GM23338 (cell line): ENCODE results near the gene PTPRC. TPM values are rescaled to one million over a fixed set of nuclear protein-coding genes. Genes with fewer than 3 reads are reported as not detected.

ENCODE experiments used
- ATAC-seq: fragments of 200-7000 bp; cut with Tn5 transposase; 3 replicates; pipeline ENCODE4 v1.9.1; 2020
- DNase-seq: peaks from one replicate; pipeline ENCODE4 v3.0.0-alpha.2; 2015; ENCODE audit warnings: low spot score
- H2AFZ ChIP-seq: fragments of 200-600 bp; sonication (generic); 2 replicates; pipeline ENCODE4 v1.8.0; 2016; ENCODE audit warnings: antibody characterized with exemption, mild to moderate bottlenecking, moderate library complexity
- H3F3A ChIP-seq: fragments of 200-600 bp; sonication (generic); replicated peaks from 2 replicates; pipeline ENCODE4 v1.8.0; 2017; ENCODE audit warnings: antibody characterized with exemption, mixed run types, low read depth
- H3K27ac ChIP-seq: fragments of 200-600 bp; sonication (generic); 2 replicates; pipeline ENCODE4 v1.6.1; 2016; ENCODE audit warnings: low read depth
- H3K27me3 ChIP-seq: fragments of 200-600 bp; sonication (generic); 2 replicates; pipeline ENCODE4 v1.8.0; 2016; ENCODE audit warnings: mild to moderate bottlenecking, mixed run types, moderate library complexity; ENCODE audit not compliant: insufficient read depth
- H3K36me3 ChIP-seq: fragments of 200-600 bp; sonication (generic); 2 replicates; pipeline ENCODE4 v1.8.0; 2016; ENCODE audit warnings: mild to moderate bottlenecking; ENCODE audit not compliant: insufficient read depth
- H3K4me1 ChIP-seq: fragments of 200-600 bp; sonication (generic); 2 replicates; pipeline ENCODE4 v1.8.0; 2016; ENCODE audit warnings: mild to moderate bottlenecking, moderate library complexity; ENCODE audit not compliant: insufficient read depth
- H3K4me2 ChIP-seq: fragments of 200-600 bp; sonication (generic); 2 replicates; pipeline ENCODE4 v1.7.1; 2017; ENCODE audit warnings: mixed run types
- H3K4me3 ChIP-seq: fragments of 200-600 bp; sonication (generic); 2 replicates; pipeline ENCODE4 v1.6.1; 2016; ENCODE audit warnings: mixed run types
- H3K79me2 ChIP-seq: fragments of 200-600 bp; sonication (generic); replicated peaks from 2 replicates; pipeline ENCODE4 v1.8.0; 2017; ENCODE audit warnings: mild to moderate bottlenecking; ENCODE audit not compliant: insufficient read depth
- H3K9me2 ChIP-seq: fragments of 200-600 bp; sonication (generic); 2 replicates; pipeline ENCODE4 v1.8.0; 2017; ENCODE audit not compliant: insufficient read depth
- H4K20me1 ChIP-seq: fragments of 200-600 bp; sonication (generic); replicated peaks from 2 replicates; pipeline ENCODE4 v1.8.0; 2017; ENCODE audit warnings: mild to moderate bottlenecking; ENCODE audit not compliant: insufficient read depth
- H3K27ac Mint-ChIP-seq: 2 replicates; pipeline ENCODE4 v1.8.0; 2020; ENCODE audit warnings: inconsistent platforms, mild to moderate bottlenecking, moderate library complexity, mixed read lengths
- H3K27me3 Mint-ChIP-seq: 3 replicates; pipeline ENCODE4 v1.8.0; 2022; ENCODE audit warnings: low read depth, mild to moderate bottlenecking, moderate library complexity, mixed read lengths, inconsistent platforms; ENCODE audit not compliant: insufficient read depth, poor library complexity
- H3K36me3 Mint-ChIP-seq: 3 replicates; pipeline ENCODE4 v1.8.0; 2021; ENCODE audit warnings: low read depth, mild to moderate bottlenecking, inconsistent platforms, moderate library complexity, mixed read lengths
- H3K4me1 Mint-ChIP-seq: 3 replicates; pipeline ENCODE4 v1.8.0; 2020; ENCODE audit warnings: mild to moderate bottlenecking, inconsistent platforms, mixed read lengths
- H3K4me3 Mint-ChIP-seq: 3 replicates; pipeline ENCODE4 v1.8.0; 2021; ENCODE audit warnings: moderate library complexity, mild to moderate bottlenecking, inconsistent platforms, mixed read lengths
- H3K9me3 Mint-ChIP-seq: 3 replicates; pipeline ENCODE4 v1.8.0; 2020; ENCODE audit warnings: moderate library complexity, mild to moderate bottlenecking, inconsistent platforms, mixed read lengths
- EZH2 ChIP-seq: fragments of 200-600 bp; sonication (generic); IDR thresholded peaks from one replicate; pipeline ENCODE4 v1.8.0; 2017; ENCODE audit warnings: antibody characterized with exemption, mild to moderate bottlenecking, low read depth; ENCODE audit not compliant: unreplicated experiment
- EZH2phosphoT487 ChIP-seq: fragments of 200-600 bp; sonication (generic); IDR thresholded peaks from one replicate; pipeline ENCODE4 v1.8.1; 2018; ENCODE audit warnings: antibody characterized with exemption; ENCODE audit not compliant: unreplicated experiment
- JUNB ChIP-seq: IDR thresholded peaks from one replicate; pipeline ENCODE4 v1.6.1; 2016; ENCODE audit warnings: antibody characterized with exemption; ENCODE audit not compliant: unreplicated experiment
- NANOG ChIP-seq: IDR thresholded peaks from 2 replicates; pipeline ENCODE4 v1.6.1; 2016; ENCODE audit warnings: antibody characterized with exemption, borderline replicate concordance
- POLR2AphosphoS5 ChIP-seq: IDR thresholded peaks from 2 replicates; pipeline ENCODE4 v1.6.1; 2016; ENCODE audit warnings: antibody characterized with exemption, low read depth
- REST ChIP-seq: IDR thresholded peaks from one replicate; pipeline ENCODE4 v1.6.1; 2018; ENCODE audit warnings: antibody characterized with exemption; ENCODE audit not compliant: unreplicated experiment
- ZNF114 ChIP-seq: fragments of 250-450 bp; sonication (Bioruptor Pico); IDR thresholded peaks from 2 replicates; pipeline ENCODE4 v1.5.0; 2020; ENCODE audit warnings: mild to moderate bottlenecking, moderate library complexity
- ZNF462 ChIP-seq: fragments of 250-450 bp; sonication (Bioruptor Pico); IDR thresholded peaks from 2 replicates; pipeline ENCODE4 v1.5.0; 2020; ENCODE audit warnings: mild to moderate bottlenecking, moderate library complexity
- polyA plus RNA-seq: library from polyadenylated mRNA; unstranded; fragments of >200 nt; fragmentation: Nextera tagmentation; extraction: Ambion mirVana; gene quantifications from 2 replicates; pipeline ENCODE4 v1.2.1, GENCODE V29; 2016
- total RNA-seq: library from RNA; depleted of rRNA; stranded (reverse); fragments of >200 nt; shearing (Covaris generic); gene quantifications from 2 replicates; pipeline ENCODE4 v1.2.3, GENCODE V29; 2014

The PTPRC gene
- total and polyA plus RNA-seq, 2 experiments from 2014 or later, result 0.10 to 0.52 TPM

GRCh38 chr1:198677871-198678270, 39.0 kb downstream of the PTPRC start:
- no peak overlapping the region for H3K27ac Mint-ChIP-seq
- H3K36me3 Mint-ChIP-seq, result no peaks in the 10 kb centered on the region
- H3K27me3 Mint-ChIP-seq, result peaks cover 1% of the 10 kb centered on the region

More at GRCh38 chr1:198677871-198678270, 39.0 kb downstream of the PTPRC start:
- no peaks in the 10 kb centered on the region for H3K36me3 ChIP-seq
- H3K4me1 ChIP-seq, result peaks cover 8% of the 10 kb centered on the region
- Mint-ChIP-seq H3K4me3 (no peak overlapping the region), H3K9me3 (no peaks in the 10 kb centered on the region), H3K4me1 (peaks cover 21% of the 10 kb centered on the region)
- H3K27me3 ChIP-seq, result no peaks in the 10 kb centered on the region
- TF ChIP-seq POLR2AphosphoS5 (no peak), EZH2phosphoT487 (no peak), EZH2 (no peak), NANOG (no peak), REST (no peak), ZNF462 (CRISPR knock-in tag) (no peak), ZNF114 (no peak), JUNB (no peak)
- H3K4me2 ChIP-seq, result no peak overlapping the region
- H3K79me2 ChIP-seq, result no peaks in the 10 kb centered on the region
- H3K9me2 ChIP-seq, result no peaks in the 10 kb centered on the region
- H3K4me3 ChIP-seq, result no peak overlapping the region
- DNase-seq, result no peak
- no peaks in the 10 kb centered on the region for H4K20me1 ChIP-seq
- no peak overlapping the region for H2AFZ ChIP-seq
- no peaks in the 10 kb centered on the region for H3F3A ChIP-seq
- no peak for ATAC-seq
- no peak overlapping the region for H3K27ac ChIP-seq
